K562 (cell line): Measurements from ENCODE around the gene MYL4. TPM values are rescaled to one million over a fixed set of nuclear protein-coding genes. Genes with fewer than 3 reads are reported as not detected.
A peak's percentile ranks its signal among the peaks of the same experiment; 100 is the strongest.

Experiments
- CEBPB ChIP-seq: fragments of 450-650 bp; IDR thresholded peaks from 2 replicates; pipeline ENCODE4 v1.6.1; 2016; ENCODE audit warnings: missing genetic modification characterization, missing compliant biosample characterization
- ERF ChIP-seq: fragments of 450-650 bp; formaldehyde crosslinking; IDR thresholded peaks from 2 replicates; pipeline ENCODE4 v1.4.0; 2020; ENCODE audit warnings: mild to moderate bottlenecking, mixed read lengths
- HSF4 ChIP-seq: fragments of 250-450 bp; sonication (Bioruptor Pico); IDR thresholded peaks from 2 replicates; pipeline ENCODE4 v2.1.2; 2022; ENCODE audit warnings: mild to moderate bottlenecking, moderate library complexity, borderline replicate concordance
- MIER1 ChIP-seq: fragments of 450-650 bp; IDR thresholded peaks from 2 replicates; pipeline ENCODE4 v1.6.1; 2016; ENCODE audit warnings: antibody characterized with exemption, mild to moderate bottlenecking, low read depth
- RBM34 ChIP-seq: fragments of 200-400 bp; formaldehyde crosslinking; IDR thresholded peaks from 2 replicates; pipeline ENCODE4 v1.6.1; 2018; ENCODE audit warnings: low read length, borderline replicate concordance; ENCODE audit not compliant: insufficient read depth
- RBM39 ChIP-seq: fragments of 200-400 bp; formaldehyde crosslinking; optimal IDR thresholded peaks from 2 replicates; pipeline ENCODE3; 2018; ENCODE audit warnings: low read depth, low read length
- RNF2 ChIP-seq: sonication (generic); IDR thresholded peaks from 2 replicates; pipeline ENCODE4 v1.6.1; 2016
- TEAD2 ChIP-seq: fragments of 450-650 bp; IDR thresholded peaks from 2 replicates; pipeline ENCODE4 v1.6.1; 2016; ENCODE audit warnings: missing genetic modification characterization, control low read depth, missing compliant biosample characterization
- ZNF143 ChIP-seq: sonication (generic); formaldehyde crosslinking; IDR thresholded peaks from 2 replicates; pipeline ENCODE4 v1.9.0; 2022; ENCODE audit warnings: mild to moderate bottlenecking, missing genetic modification reagents
- ZNF354B ChIP-seq: fragments of 250-450 bp; sonication (Bioruptor Pico); IDR thresholded peaks from 2 replicates; pipeline ENCODE4 v1.4.0; 2020
- ZNF644 ChIP-seq: fragments of 200-800 bp; sonication (Bioruptor generic); IDR thresholded peaks from 2 replicates; pipeline ENCODE4 v1.6.1; 2016; ENCODE audit warnings: low read depth, missing genetic modification characterization, missing compliant biosample characterization
- ZZZ3 ChIP-seq: fragments of 450-650 bp; IDR thresholded peaks from 2 replicates; pipeline ENCODE4 v1.6.1; 2016; ENCODE audit warnings: antibody characterized with exemption, mild to moderate bottlenecking, moderate library complexity
- polyA plus RNA-seq, 8 experiments: library from polyadenylated mRNA; depleted of rRNA in 4 of 8; stranded (reverse) in 5 of 8; unstranded in 3 of 8; fragments of >200 nt; fragmentation: Nextera tagmentation in 2 of 8; fragmentation: Illumina TruSeq in 1 of 8; extraction: Ambion mirVana in 2 of 8; extraction: Trizol in 1 of 8; gene quantifications; 2 replicates each; pipeline versions ENCODE4 v1.2.1 to v1.2.3, GENCODE V29; 2011 to 2014; ENCODE audit warnings: inconsistent platforms in 1 of 8, missing spikeins in 1 of 8
- total RNA-seq, 7 experiments: library from RNA; depleted of rRNA in 6 of 7; stranded (reverse); fragments of >200 nt in 6 of 7; fragmentation: Illumina TruSeq in 2 of 7; extraction: Trizol in 2 of 7; gene quantifications; 2 replicates each; pipeline versions ENCODE4 v1.2.1 to v1.2.3, GENCODE V29; 2011 to 2021; ENCODE audit warnings: low replicate concordance in 1 of 7
- TF ChIP-seq, protein P1 (sequence below): fragments of 200-800 bp; sonication (Bioruptor generic); IDR thresholded peaks from 2 replicates; pipeline ENCODE4 v1.6.1; 2017; ENCODE audit warnings: missing genetic modification characterization, missing compliant biosample characterization

MYL4 gene
- total and polyA plus RNA-seq, 9 of the 15 experiments (the other 6 are each of a cell fraction or from before 2014, with no cell fraction given): 117 to 423 (median 221) TPM

DNA sequence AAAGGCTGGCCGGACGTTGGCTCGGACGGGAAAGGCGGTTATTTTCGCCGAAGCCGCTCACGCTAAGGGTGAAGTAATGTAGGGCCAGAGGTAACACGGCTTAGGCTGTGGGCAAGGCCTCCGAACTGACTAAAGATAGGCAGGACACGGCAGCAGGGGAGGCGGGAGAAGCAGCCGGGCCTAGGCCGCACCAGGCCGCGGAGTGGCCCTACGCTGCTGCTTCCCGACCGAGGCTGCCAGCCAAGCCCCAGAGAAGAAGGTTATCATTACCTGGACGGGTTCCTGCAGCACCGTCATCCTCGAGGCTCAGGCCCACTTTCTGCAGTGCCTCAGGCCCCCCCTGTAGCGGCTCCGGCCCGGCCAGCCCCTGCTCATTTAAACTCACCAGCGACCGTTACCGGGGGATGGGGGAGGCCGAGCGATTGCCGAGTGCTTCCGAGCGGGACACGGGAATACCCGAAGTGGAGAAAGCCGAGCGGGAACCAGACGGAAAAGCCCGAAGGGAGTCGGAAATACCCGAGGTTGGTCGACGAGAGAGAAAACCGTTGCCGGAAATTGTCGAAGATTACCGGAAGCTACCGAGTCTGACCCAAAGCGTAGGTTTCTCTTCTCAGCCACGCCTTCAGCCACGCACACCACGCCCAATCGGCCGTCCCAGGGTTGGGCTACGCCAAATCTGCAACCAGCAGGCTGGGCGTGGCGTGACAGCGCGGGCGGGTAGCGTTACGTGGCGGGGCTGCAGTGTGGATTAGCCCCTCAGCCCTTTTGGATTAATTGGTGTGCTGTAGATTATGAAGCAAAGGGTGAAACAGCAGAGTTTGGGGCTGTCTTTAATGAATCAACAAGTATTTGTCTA, 20.0 kb upstream of the MYL4 start, which contains the start of gene CDC27 (continued):
- no peak for TF ChIP-seq TEAD2 (tag)
- TF ChIP-seq HSF4 (CRISPR knock-in tag): no peak
- TF ChIP-seq ZNF143: no peak
- TF ChIP-seq ZZZ3: peak; percentile 98
- no peak for TF ChIP-seq MIER1
- TF ChIP-seq ZNF354B (CRISPR knock-in tag): no peak
- TF ChIP-seq, protein P1, sequence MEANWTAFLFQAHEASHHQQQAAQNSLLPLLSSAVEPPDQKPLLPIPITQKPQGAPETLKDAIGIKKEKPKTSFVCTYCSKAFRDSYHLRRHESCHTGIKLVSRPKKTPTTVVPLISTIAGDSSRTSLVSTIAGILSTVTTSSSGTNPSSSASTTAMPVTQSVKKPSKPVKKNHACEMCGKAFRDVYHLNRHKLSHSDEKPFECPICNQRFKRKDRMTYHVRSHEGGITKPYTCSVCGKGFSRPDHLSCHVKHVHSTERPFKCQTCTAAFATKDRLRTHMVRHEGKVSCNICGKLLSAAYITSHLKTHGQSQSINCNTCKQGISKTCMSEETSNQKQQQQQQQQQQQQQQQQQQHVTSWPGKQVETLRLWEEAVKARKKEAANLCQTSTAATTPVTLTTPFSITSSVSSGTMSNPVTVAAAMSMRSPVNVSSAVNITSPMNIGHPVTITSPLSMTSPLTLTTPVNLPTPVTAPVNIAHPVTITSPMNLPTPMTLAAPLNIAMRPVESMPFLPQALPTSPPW (CRISPR knock-in tag): peak; percentile 84
- TF ChIP-seq RNF2: 0 out of 2 replicates have a peak, but pooled peaks have one; percentile 10
- no peak for TF ChIP-seq ZNF644 (tag)
- no peak for TF ChIP-seq RBM34
- TF ChIP-seq CEBPB (tag): no peak
- 0 out of 2 replicates have a peak, but pooled peaks have one; percentile 49 for TF ChIP-seq ERF (CRISPR knock-in tag)
- TF ChIP-seq RBM39: no peak
